GM18508 (cell line): Measurements from ENCODE around the gene CFAP20DC.
"Not testable (repeated sequence)": the region's sequence is repeated elsewhere in the genome, so short reads cannot be mapped to it uniquely, and the experiment has no call there.

Source experiments
- ATAC-seq: cut with Tn5 transposase; IDR thresholded peaks from one replicate; pipeline ENCODE4 v1.9.1; 2021; ENCODE audit warnings: moderate number of reproducible peaks; ENCODE audit not compliant: insufficient read depth, unreplicated experiment

CFAP20DC gene

GRCh38 chr3:58967866-58968265 lies 82.0 kb downstream of the CFAP20DC start:
- not testable (repeated sequence) for ATAC-seq

GRCh38 chr3:58965865-58966264 lies 84.0 kb downstream of the CFAP20DC start:
- no peak for ATAC-seq

- ATAC-seq: no peak
These were observed 85.8 kb downstream of the CFAP20DC start for GRCh38 chr3:58963928-58964503.

GRCh38 chr3:58962816-58963215 lies 87.0 kb downstream of the CFAP20DC start:
- ATAC-seq: no peak

- ATAC-seq: no peak
These were observed 87.7 kb downstream of the CFAP20DC start for GRCh38 chr3:58962040-58962651.

- no peak for ATAC-seq
These were observed 94.5 kb downstream of the CFAP20DC start for GRCh38 chr3:58955308-58955707.

- no peak for ATAC-seq
These were observed 96.5 kb downstream of the CFAP20DC start for GRCh38 chr3:58953288-58953687.

GRCh38 chr3:58952128-58952917 lies 97.5 kb downstream of the CFAP20DC start:
- peak; percentile 77 for ATAC-seq

GRCh38 chr3:58948018-58948417 lies 101.8 kb downstream of the CFAP20DC start:
- no peak for ATAC-seq

GRCh38 chr3:58946875-58947274 lies 103.0 kb downstream of the CFAP20DC start:
- ATAC-seq: no peak

GRCh38 chr3:58938057-58938456 lies 111.8 kb downstream of the CFAP20DC start:
- no peak for ATAC-seq

GRCh38 chr3:58924578-58924977 lies 125.2 kb downstream of the CFAP20DC start:
- ATAC-seq: no peak

GRCh38 chr3:58900386-58900785 lies 149.4 kb downstream of the CFAP20DC start:
- ATAC-seq: no peak

- ATAC-seq: no peak
These were observed 149.9 kb downstream of the CFAP20DC start for GRCh38 chr3:58899953-58900298.

GRCh38 chr3:58899159-58899952 lies 150.5 kb downstream of the CFAP20DC start:
- ATAC-seq: no peak

GRCh38 chr3:58898513-58898912 lies 151.3 kb downstream of the CFAP20DC start:
- no peak for ATAC-seq

- no peak for ATAC-seq
These were observed 152.2 kb downstream of the CFAP20DC start for GRCh38 chr3:58897646-58898045.

- ATAC-seq: not testable (repeated sequence)
These were observed 154.1 kb downstream of the CFAP20DC start for GRCh38 chr3:58895678-58896077.

GRCh38 chr3:58892526-58892925 lies 157.3 kb downstream of the CFAP20DC start:
- ATAC-seq: not testable (repeated sequence)

- ATAC-seq: no peak
These were observed 161.7 kb downstream of the CFAP20DC start for GRCh38 chr3:58888087-58888486.

- ATAC-seq: no peak
These were observed 165.4 kb downstream of the CFAP20DC start for GRCh38 chr3:58884453-58884852.
